Panc1 (cell line): ENCODE results near the gene MSGN1. TPM values are rescaled to one million over a fixed set of nuclear protein-coding genes. Genes with fewer than 3 reads are reported as not detected.

ENCODE experiments used
- ATAC-seq: fragments of 200-7000 bp; cut with Tn5 transposase; 2 replicates; pipeline ENCODE4 v1.9.1; 2020; ENCODE audit warnings: mild to moderate bottlenecking, moderate library complexity
- BruUV-seq: library from RNA; stranded (reverse); fragments of 400-500 nt; replicated peaks from 2 replicates; lab custom pipeline; 2021; lab: Mats Ljungman, UMichigan
- CTCF ChIA-PET: fragments of 300-600 bp; sonication (Branson Sonifier 250); formaldehyde crosslinking; loops from one replicate; lab custom pipeline; 2022; ENCODE audit warnings: antibody characterized with exemption; lab: Charles Lee
- POLR2A ChIA-PET: fragments of 300-600 bp; sonication (Branson Sonifier 250); formaldehyde crosslinking; loops from one replicate; lab custom pipeline; 2022; ENCODE audit warnings: antibody characterized with exemption; lab: Charles Lee
- DNase-seq: peaks from one replicate; pipeline ENCODE4 v3.0.0-alpha.2; 2010; ENCODE audit warnings: low read depth, low spot score
- H3K27ac ChIP-seq: 2 replicates; pipeline ENCODE4 v1.5.1; 2011; ENCODE audit warnings: mild to moderate bottlenecking, low read length, inconsistent platforms
- H3K27me3 ChIP-seq: fragments of 200-500 bp; sonication (Bioruptor generic); 2 replicates; pipeline ENCODE4 v1.6.0; 2014; ENCODE audit warnings: low read length, inconsistent platforms; ENCODE audit not compliant: control insufficient read depth, insufficient read depth
- H3K36me3 ChIP-seq: fragments of 200-500 bp; sonication (Bioruptor generic); 2 replicates; pipeline ENCODE4 v1.5.1; 2014; ENCODE audit warnings: inconsistent platforms, mild to moderate bottlenecking, low read length, moderate library complexity; ENCODE audit not compliant: control insufficient read depth, insufficient read depth
- H3K4me1 ChIP-seq: 2 replicates; pipeline ENCODE4 v1.5.1; 2011; ENCODE audit warnings: inconsistent platforms, mild to moderate bottlenecking, low read length, moderate library complexity; ENCODE audit not compliant: control insufficient read depth, insufficient read depth
- H3K4me3 ChIP-seq, 2 experiments: 2 replicates each; pipeline ENCODE4 v1.5.1; 2011 to 2012; ENCODE audit warnings: low read depth in 2 of 2, low read length in 2 of 2, mild to moderate bottlenecking in 2 of 2, inconsistent platforms in 1 of 2, moderate library complexity in 1 of 2
- H3K9me3 ChIP-seq: fragments of 200-500 bp; sonication (Bioruptor generic); 2 replicates; pipeline ENCODE4 v1.5.1; 2014; ENCODE audit warnings: low read depth, mild to moderate bottlenecking, inconsistent platforms, low read length, moderate library complexity; ENCODE audit not compliant: control insufficient read depth, insufficient read depth
- CTCF ChIP-seq: fragments of 450-650 bp; IDR thresholded peaks from 2 replicates; pipeline ENCODE4 v1.5.1; 2017; ENCODE audit warnings: mild to moderate bottlenecking
- POLR2AphosphoS5 ChIP-seq: IDR thresholded peaks from 2 replicates; pipeline ENCODE4 v1.6.1; 2012; ENCODE audit warnings: mild to moderate bottlenecking, low read depth, low read length, moderate library complexity
- REST ChIP-seq, 2 experiments: IDR thresholded peaks; 2 replicates each; pipeline ENCODE4 v1.6.1; 2011 to 2012; ENCODE audit warnings: low read depth in 2 of 2, control low read depth in 1 of 2, low read length in 1 of 2, mild to moderate bottlenecking in 1 of 2, moderate library complexity in 1 of 2; ENCODE audit not compliant: insufficient read depth in 1 of 2
- SIN3A ChIP-seq: IDR thresholded peaks from 2 replicates; pipeline ENCODE4 v1.6.1; 2012; ENCODE audit warnings: low read depth, mild to moderate bottlenecking, low read length, moderate library complexity, borderline replicate concordance; ENCODE audit not compliant: insufficient read depth
- TCF7L2 ChIP-seq: IDR thresholded peaks from 2 replicates; pipeline ENCODE4 v1.6.1; 2011; ENCODE audit warnings: mild to moderate bottlenecking, low read depth, low read length, inconsistent platforms
- in situ Hi-C: cut with HindIII; loops from 2 replicates; pipeline ENCODE4 v1.10.0; 2016; ENCODE audit warnings: low sequenced_read_pairs, low pct_unique_long_range_greater_than_20kb
- intact Hi-C: fragments of 100-400 bp; cut with micrococcal nuclease; formaldehyde crosslinking; loops from one replicate; pipeline ENCODE4 v1.10.0; 2022; ENCODE audit not compliant: unreplicated experiment
- total RNA-seq: library from RNA; stranded (reverse); gene quantifications from one replicate; pipeline ENCODE4 v1.2.1, GENCODE V29; 2021; ENCODE audit not compliant: unreplicated experiment

MSGN1 gene
- total RNA-seq, 1 experiment from 2014 or later, result not detected

- no TSS peak for BruUV-seq
- no peaks in the 10 kb centered on the region for H3K4me1 ChIP-seq
- in situ Hi-C loops (no loop called here), intact Hi-C loops (no loop called here)
- no peak for TF ChIP-seq TCF7L2
- TF ChIP-seq REST (IDR thresholded peaks at IDR 0.05; ENCODE audit: insufficient read depth in 1 of 2, low read depth in 2 of 2, low read length in 1 of 2), result no peak
- TF ChIP-seq POLR2AphosphoS5, result no peak
- TF ChIP-seq SIN3A, result no peak
- no peak for TF ChIP-seq CTCF
- ChIA-PET CTCF (no interaction called here), POLR2A (no interaction called here)
- ATAC-seq, result no peak
- no peaks in the 10 kb centered on the region for H3K9me3 ChIP-seq
- H3K36me3 ChIP-seq, result no peaks in the 10 kb centered on the region
- peaks cover 7% of the 10 kb centered on the region for H3K27me3 ChIP-seq
- no peak for DNase-seq
- no peak overlapping the region for H3K4me3 ChIP-seq
- no peak overlapping the region for H3K27ac ChIP-seq
Observed at GRCh38 chr2:17814601-17815000, 1.7 kb upstream of the MSGN1 start.

- H3K36me3 ChIP-seq, result no peaks in the 10 kb centered on the region
- no peak overlapping the region for H3K4me3 ChIP-seq
- no TSS peak for BruUV-seq
- ChIA-PET CTCF (no interaction called here), POLR2A (no interaction called here)
- H3K27me3 ChIP-seq, result peaks cover 6% of the 10 kb centered on the region
- DNase-seq (no peak), ATAC-seq (no peak)
- intact Hi-C loops (no loop called here), in situ Hi-C loops (no loop called here)
- H3K4me1 ChIP-seq, result no peaks in the 10 kb centered on the region
- no peak overlapping the region for H3K27ac ChIP-seq
- no peaks in the 10 kb centered on the region for H3K9me3 ChIP-seq
- TF ChIP-seq TCF7L2 (no peak), POLR2AphosphoS5 (no peak), REST (IDR thresholded peaks at IDR 0.05; ENCODE audit: insufficient read depth in 1 of 2, low read depth in 2 of 2, low read length in 1 of 2) (no peak), CTCF (no peak), SIN3A (no peak)
Observed at GRCh38 chr2:17815468-17816184, 634 bp upstream of the MSGN1 start.
